ENCODE results near the gene NFATC2. TPM values are rescaled to one million over a fixed set of nuclear protein-coding genes. Genes with fewer than 3 reads are reported as not detected.
A peak's percentile ranks its signal among the peaks of the same experiment; 100 is the strongest.

NFATC2 gene
- total RNA-seq, 1 experiment from 2014 or later = 32.3 TPM

DNA sequence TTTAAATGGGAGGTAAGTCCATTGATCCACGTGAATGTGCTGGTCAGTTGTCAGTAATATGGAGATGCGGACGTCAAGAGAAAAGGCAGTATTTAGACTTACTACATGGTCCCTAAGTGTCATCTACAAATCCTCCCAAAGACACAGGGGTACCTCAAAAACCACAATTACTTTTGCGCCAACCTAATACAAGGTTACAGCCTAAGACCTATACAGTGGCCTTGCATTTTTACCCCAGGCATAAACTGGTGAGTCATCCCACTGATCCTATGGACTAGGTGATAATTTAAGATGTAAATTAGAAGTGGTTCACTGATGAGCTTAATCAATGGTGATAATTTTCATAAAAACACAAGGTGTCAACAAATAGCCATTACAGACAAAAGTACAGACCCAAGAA, 141.0 kb downstream of the NFATC2 start:
- Histone ChIP-seq H3K9me2 (replicated peaks; ENCODE audit: insufficient read depth, low read length) (no peaks in the 10 kb centered on the region), H3K36me3 (ENCODE audit: insufficient read depth, low read length) (peaks cover 54% of the 10 kb centered on the region), H3K27ac (ENCODE audit: low read length) (peak overlapping the region; percentile 58; the same call in 1 of the 2 replicates), H4K20me1 (ENCODE audit: insufficient read depth, low read depth, low read length) (no peaks in the 10 kb centered on the region), H3K9me3 (ENCODE audit: low read length) (no peaks in the 10 kb centered on the region), H3K4me2 (ENCODE audit: low read depth, low read length, poor library complexity, severe bottlenecking) (no peak overlapping the region), H3K79me2 (ENCODE audit: low read length) (peaks cover 12% of the 10 kb centered on the region), H3K4me1 (ENCODE audit: low read length) (peaks cover 30% of the 10 kb centered on the region), H3K27me3 (ENCODE audit: low read length) (no peaks in the 10 kb centered on the region), H3K9ac (ENCODE audit: low read length) (no peak overlapping the region), H2AFZ (ENCODE audit: low read length) (no peak overlapping the region), H3K4me3 (ENCODE audit: low read length) (no peak overlapping the region)
- DNase-seq = no peak

DNA sequence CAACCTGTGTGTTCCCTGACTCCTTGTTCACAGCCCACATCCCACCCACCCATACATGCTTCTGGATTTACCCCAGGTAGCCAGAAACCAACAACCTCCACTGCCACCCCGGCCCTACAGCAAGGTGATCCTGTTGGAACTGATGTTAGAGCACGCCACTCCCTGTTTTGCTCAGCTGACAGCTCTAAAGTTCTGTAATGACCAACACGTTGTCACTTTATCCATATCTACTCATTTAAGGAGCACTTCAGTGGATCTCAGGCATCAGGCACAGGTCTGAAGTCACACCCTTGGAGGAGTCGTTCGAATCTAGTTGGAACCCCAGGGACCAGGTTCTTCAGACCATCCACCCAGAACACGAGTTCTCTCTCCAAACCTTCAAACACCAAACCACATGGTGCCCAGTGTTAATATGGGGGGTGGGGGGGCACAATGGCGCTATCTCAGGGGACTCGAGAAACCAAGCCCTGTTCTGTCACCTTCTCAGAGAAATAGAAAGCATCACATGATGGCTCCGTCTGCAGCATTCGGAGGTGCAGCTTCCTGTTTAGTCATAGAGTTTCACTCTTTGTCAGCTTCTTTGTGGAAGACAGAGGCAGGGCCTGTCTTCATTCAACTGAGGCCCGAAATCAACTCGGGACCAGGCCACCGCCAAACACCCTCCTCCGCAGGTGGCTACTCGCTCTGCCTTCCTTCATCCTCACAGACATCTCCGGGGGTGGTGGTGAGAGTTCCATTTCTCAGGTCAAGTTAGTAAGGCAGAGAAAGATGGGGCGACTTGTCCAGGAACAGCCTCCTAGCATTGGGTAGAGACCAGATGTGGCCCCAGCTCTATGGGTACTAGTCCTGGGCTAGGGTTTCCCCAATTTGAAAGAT, 142.2 kb downstream of the NFATC2 start:
- Histone ChIP-seq H3K4me2 (ENCODE audit: low read depth, low read length, poor library complexity, severe bottlenecking) (no peak overlapping the region), H3K79me2 (ENCODE audit: low read length) (peaks cover 16% of the 10 kb centered on the region), H3K9me2 (replicated peaks; ENCODE audit: insufficient read depth, low read length) (no peaks in the 10 kb centered on the region), H3K4me3 (ENCODE audit: low read length) (no peak overlapping the region), H2AFZ (ENCODE audit: low read length) (no peak overlapping the region), H3K9ac (ENCODE audit: low read length) (no peak overlapping the region), H3K9me3 (ENCODE audit: low read length) (no peaks in the 10 kb centered on the region), H3K36me3 (ENCODE audit: insufficient read depth, low read length) (peaks cover 58% of the 10 kb centered on the region), H3K27ac (ENCODE audit: low read length) (peak overlapping the region; percentile 58), H3K27me3 (ENCODE audit: low read length) (no peaks in the 10 kb centered on the region), H3K4me1 (ENCODE audit: low read length) (peaks cover 30% of the 10 kb centered on the region), H4K20me1 (ENCODE audit: insufficient read depth, low read depth, low read length) (no peaks in the 10 kb centered on the region)
- DNase-seq = no peak

DNA sequence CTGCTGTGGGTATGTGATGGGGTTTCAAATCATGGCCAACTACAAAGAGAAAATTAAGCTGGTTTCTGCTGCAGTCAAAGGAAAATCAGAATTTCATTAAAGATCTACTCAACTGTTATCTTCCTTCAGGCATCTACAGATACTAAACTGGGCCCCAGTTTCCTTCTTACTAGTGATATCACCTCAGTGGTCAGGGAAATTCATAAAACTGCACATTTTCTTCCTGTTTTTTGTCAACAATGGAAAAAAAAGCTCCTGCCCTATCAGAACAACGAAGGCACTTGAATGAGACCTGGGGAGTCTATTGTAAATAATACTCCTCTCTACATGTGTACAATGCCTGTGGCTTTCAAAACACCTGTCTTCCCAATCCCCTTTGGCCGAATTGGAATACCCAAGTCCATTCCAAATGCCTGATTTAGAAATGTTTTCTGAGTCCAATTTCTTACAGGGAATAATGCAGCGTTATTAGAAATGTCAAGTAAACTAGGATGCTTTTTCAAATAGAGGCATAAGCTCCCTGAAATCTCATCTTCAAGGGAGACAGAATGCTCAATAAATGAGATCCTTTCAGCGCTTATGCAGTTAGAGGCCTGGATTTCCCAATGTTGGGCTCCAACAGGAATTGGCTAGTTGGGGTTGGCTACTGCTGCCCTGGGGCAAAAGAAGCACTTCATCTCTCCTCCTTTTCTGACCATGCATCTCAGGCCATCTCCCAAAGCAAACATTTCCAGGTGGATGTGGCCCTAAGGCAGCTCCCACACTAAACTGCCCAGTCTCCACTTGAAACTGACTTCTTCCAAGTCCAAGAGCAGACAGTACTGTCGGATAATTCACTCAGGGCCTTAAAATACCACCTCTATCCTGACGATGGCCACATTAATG, 143.3 kb downstream of the NFATC2 start:
- Histone ChIP-seq H4K20me1 (ENCODE audit: insufficient read depth, low read depth, low read length) (no peaks in the 10 kb centered on the region), H3K27ac (ENCODE audit: low read length) (peak overlapping the region; percentile 58), H3K4me1 (ENCODE audit: low read length) (peaks cover 30% of the 10 kb centered on the region), H3K27me3 (ENCODE audit: low read length) (no peaks in the 10 kb centered on the region), H3K9me3 (ENCODE audit: low read length) (no peaks in the 10 kb centered on the region), H3K9me2 (replicated peaks; ENCODE audit: insufficient read depth, low read length) (no peaks in the 10 kb centered on the region), H3K79me2 (ENCODE audit: low read length) (peaks cover 22% of the 10 kb centered on the region), H2AFZ (ENCODE audit: low read length) (no peak overlapping the region), H3K4me2 (ENCODE audit: low read depth, low read length, poor library complexity, severe bottlenecking) (no peak overlapping the region), H3K4me3 (ENCODE audit: low read length) (no peak overlapping the region), H3K36me3 (ENCODE audit: insufficient read depth, low read length) (peaks cover 67% of the 10 kb centered on the region), H3K9ac (ENCODE audit: low read length) (no peak overlapping the region)
- DNase-seq = no peak

DNA sequence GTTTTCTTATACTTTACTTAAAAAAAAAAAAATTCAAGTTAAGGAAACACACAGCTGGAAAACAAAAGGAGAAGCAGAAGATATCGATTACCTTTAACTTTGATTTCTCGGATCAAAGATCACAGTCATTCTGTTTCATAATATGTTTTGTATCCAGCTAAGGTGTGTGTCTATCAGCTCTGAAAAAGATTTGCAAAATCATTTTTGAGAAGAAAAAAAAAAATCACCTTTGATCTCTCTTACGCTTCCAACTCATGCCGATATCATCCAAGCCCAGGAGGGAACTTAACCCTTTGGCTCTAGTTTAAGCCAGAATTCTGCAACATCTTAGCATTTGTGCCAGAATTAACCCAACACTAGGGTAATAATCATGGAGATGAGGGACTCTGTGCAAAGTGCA, 144.0 kb downstream of the NFATC2 start:
- Histone ChIP-seq H3K4me2 (ENCODE audit: low read depth, low read length, poor library complexity, severe bottlenecking) (no peak overlapping the region), H3K4me3 (ENCODE audit: low read length) (no peak overlapping the region), H3K27ac (ENCODE audit: low read length) (peak overlapping the region; percentile 58; the same call in 1 of the 2 replicates), H3K4me1 (ENCODE audit: low read length) (peaks cover 30% of the 10 kb centered on the region), H2AFZ (ENCODE audit: low read length) (no peak overlapping the region), H3K9me2 (replicated peaks; ENCODE audit: insufficient read depth, low read length) (no peaks in the 10 kb centered on the region), H3K27me3 (ENCODE audit: low read length) (no peaks in the 10 kb centered on the region), H3K9ac (ENCODE audit: low read length) (no peak overlapping the region), H3K79me2 (ENCODE audit: low read length) (peaks cover 28% of the 10 kb centered on the region), H3K36me3 (ENCODE audit: insufficient read depth, low read length) (peaks cover 71% of the 10 kb centered on the region), H4K20me1 (ENCODE audit: insufficient read depth, low read depth, low read length) (no peaks in the 10 kb centered on the region), H3K9me3 (ENCODE audit: low read length) (no peaks in the 10 kb centered on the region)
- no peak for DNase-seq

DNA sequence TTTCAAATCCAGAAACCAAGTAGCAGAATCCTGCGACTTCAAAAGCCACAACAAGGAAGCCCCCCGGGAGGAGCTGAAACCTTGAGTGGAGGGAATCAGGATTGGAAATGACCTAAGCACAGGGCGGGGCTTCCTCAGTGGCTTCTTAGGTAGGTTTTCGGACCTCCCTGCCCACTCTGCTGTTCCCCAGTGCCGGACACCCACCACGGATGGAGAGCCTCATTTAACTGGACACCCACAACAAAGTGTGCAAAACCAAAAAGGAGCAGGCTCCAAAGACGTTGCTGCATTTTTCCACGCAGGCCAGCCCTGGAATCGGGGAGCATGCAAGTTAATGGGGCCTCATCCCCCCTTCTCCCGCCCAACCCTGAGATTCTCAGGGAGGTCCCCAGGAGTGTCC, 144.4 kb downstream of the NFATC2 start:
- Histone ChIP-seq H3K79me2 (ENCODE audit: low read length) (peaks cover 31% of the 10 kb centered on the region), H3K4me3 (ENCODE audit: low read length) (no peak overlapping the region), H3K4me2 (ENCODE audit: low read depth, low read length, poor library complexity, severe bottlenecking) (no peak overlapping the region), H3K9ac (ENCODE audit: low read length) (no peak overlapping the region), H3K9me2 (replicated peaks; ENCODE audit: insufficient read depth, low read length) (no peaks in the 10 kb centered on the region), H3K27me3 (ENCODE audit: low read length) (no peaks in the 10 kb centered on the region), H4K20me1 (ENCODE audit: insufficient read depth, low read depth, low read length) (0 out of 2 replicates have a peak, but pooled peaks cover under 1% of the 10 kb centered on the region), H3K27ac (ENCODE audit: low read length) (peak overlapping the region; percentile 20; the same call in 1 of the 2 replicates), H3K36me3 (ENCODE audit: insufficient read depth, low read length) (peaks cover 73% of the 10 kb centered on the region), H3K4me1 (ENCODE audit: low read length) (peaks cover 30% of the 10 kb centered on the region), H3K9me3 (ENCODE audit: low read length) (no peaks in the 10 kb centered on the region), H2AFZ (ENCODE audit: low read length) (no peak overlapping the region)
- no peak for DNase-seq

DNA sequence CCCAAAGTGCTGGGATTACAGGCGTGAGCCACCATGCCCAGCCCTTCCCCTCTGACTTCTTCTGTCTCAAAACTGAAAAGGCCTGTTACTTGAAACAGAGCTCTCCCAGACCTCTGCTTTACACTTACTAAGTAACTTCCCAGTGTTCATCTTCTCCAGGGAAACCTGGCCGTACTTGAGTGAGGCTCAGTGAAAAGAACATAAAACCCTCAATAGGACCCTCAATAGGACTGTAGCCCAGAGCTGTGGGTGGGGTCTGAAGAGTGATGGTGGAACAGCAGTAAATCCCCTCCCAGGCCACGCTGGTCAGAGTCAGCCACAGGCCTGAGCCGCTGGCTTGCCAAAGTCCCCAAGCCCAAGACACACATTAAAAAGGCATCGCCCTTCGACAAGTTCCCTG, 145.4 kb downstream of the NFATC2 start:
- Histone ChIP-seq H3K9ac (ENCODE audit: low read length) (no peak overlapping the region), H3K9me2 (replicated peaks; ENCODE audit: insufficient read depth, low read length) (no peaks in the 10 kb centered on the region)

DNA sequence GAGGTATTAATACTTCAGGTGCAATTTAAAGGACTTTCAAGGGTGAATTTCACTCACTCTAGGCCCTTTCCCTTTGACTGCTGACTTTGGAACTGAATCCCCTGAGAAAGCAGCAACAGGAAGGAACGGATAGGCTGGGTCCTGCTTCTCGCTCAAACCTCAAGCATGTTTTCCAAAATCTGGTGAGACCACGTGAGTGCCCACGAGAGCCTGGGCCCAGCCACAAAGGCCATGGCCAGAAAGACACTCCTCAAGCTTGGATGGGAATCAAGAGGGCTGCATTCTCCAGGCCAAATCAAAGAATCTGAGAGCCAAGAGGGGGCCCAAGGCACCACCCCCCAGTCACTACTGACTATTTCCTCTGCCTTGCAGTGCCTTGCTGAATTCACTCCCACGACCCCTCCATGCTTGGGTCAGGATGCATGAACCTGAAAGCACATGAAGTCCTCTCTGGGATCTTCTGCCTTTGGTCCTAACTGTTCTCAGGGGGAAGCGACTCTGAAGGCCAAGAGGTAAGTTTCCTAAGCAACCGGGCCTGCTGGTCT, 146.1 kb downstream of the NFATC2 start:
- Histone ChIP-seq H3K79me2 (ENCODE audit: low read length) (peaks cover 47% of the 10 kb centered on the region), H2AFZ (ENCODE audit: low read length) (no peak overlapping the region), H3K27me3 (ENCODE audit: low read length) (no peaks in the 10 kb centered on the region), H3K9me2 (replicated peaks; ENCODE audit: insufficient read depth, low read length) (no peaks in the 10 kb centered on the region), H3K36me3 (ENCODE audit: insufficient read depth, low read length) (peaks cover 67% of the 10 kb centered on the region), H3K4me2 (ENCODE audit: low read depth, low read length, poor library complexity, severe bottlenecking) (no peak overlapping the region), H3K9ac (ENCODE audit: low read length) (no peak overlapping the region), H3K27ac (ENCODE audit: low read length) (peak overlapping the region; percentile 35; the same call in 1 of the 2 replicates), H3K9me3 (ENCODE audit: low read length) (no peaks in the 10 kb centered on the region), H4K20me1 (ENCODE audit: insufficient read depth, low read depth, low read length) (0 out of 2 replicates have a peak, but pooled peaks cover 4% of the 10 kb centered on the region), H3K4me1 (ENCODE audit: low read length) (peaks cover 20% of the 10 kb centered on the region), H3K4me3 (ENCODE audit: low read length) (no peak overlapping the region)
- no peak for DNase-seq

More for the DNA sequence above, 145.4 kb downstream of the NFATC2 start:
- Histone ChIP-seq H2AFZ (ENCODE audit: low read length) (no peak overlapping the region), H4K20me1 (ENCODE audit: insufficient read depth, low read depth, low read length) (0 out of 2 replicates have a peak, but pooled peaks cover 4% of the 10 kb centered on the region), H3K9me3 (ENCODE audit: low read length) (no peaks in the 10 kb centered on the region), H3K27ac (ENCODE audit: low read length) (peak overlapping the region; percentile 20; the same call in 1 of the 2 replicates), H3K79me2 (ENCODE audit: low read length) (peaks cover 41% of the 10 kb centered on the region), H3K36me3 (ENCODE audit: insufficient read depth, low read length) (peaks cover 74% of the 10 kb centered on the region), H3K4me2 (ENCODE audit: low read depth, low read length, poor library complexity, severe bottlenecking) (no peak overlapping the region), H3K27me3 (ENCODE audit: low read length) (no peaks in the 10 kb centered on the region), H3K4me3 (ENCODE audit: low read length) (no peak overlapping the region), H3K4me1 (ENCODE audit: low read length) (peaks cover 23% of the 10 kb centered on the region)
- no peak for DNase-seq
